K562 (cell line): Measurements from ENCODE around the gene CEP78.

ENCODE experiments used
- CTCF ChIP-seq, 3 experiments: IDR thresholded peaks in 2 of 3; conservative IDR thresholded peaks in 1 of 3; 2 replicates each; pipeline ENCODE4 v1.5.1; 2011 to 2012; ENCODE audit warnings: low read length in 3 of 3, mild to moderate bottlenecking in 3 of 3, control low read depth in 2 of 3, improper control_type of control experiment in 1 of 3, inconsistent platforms in 1 of 3, low read depth in 1 of 3, mixed read lengths in 1 of 3, moderate library complexity in 1 of 3; ENCODE audit not compliant: insufficient read depth in 2 of 3
- NCOA1 ChIP-seq: fragments of 450-650 bp; IDR thresholded peaks from 2 replicates; pipeline ENCODE4 v1.6.1; 2016; ENCODE audit warnings: low read depth
- RNF2 ChIP-seq: sonication (generic); IDR thresholded peaks from 2 replicates; pipeline ENCODE4 v1.6.1; 2016
- ZBTB2 ChIP-seq: fragments of 450-650 bp; IDR thresholded peaks from 2 replicates; pipeline ENCODE4 v1.6.1; 2016; ENCODE audit warnings: antibody characterized with exemption

DNA sequence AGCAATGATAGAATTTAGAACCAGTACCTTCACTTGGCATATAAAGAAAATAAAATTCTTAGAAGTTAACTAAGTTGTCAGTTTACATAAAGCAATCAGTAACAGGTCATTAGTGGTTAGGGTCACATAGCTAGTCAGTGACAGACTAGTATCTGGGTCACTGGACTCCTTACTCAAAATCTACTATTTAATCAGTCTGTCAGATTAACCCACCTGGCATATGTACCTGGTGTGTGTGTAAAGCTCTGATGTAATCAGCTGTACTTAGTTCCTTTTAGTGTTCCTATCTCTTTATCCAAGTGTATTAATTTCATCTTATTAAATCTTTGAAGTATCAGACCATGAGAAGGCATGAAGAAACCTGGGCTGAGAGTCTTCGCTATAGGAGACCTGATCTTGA lies 7.3 kb downstream of the CEP78 start:
- no peak for TF ChIP-seq NCOA1
- no peak for TF ChIP-seq RNF2
- TF ChIP-seq ZBTB2: no peak
- TF ChIP-seq CTCF (IDR thresholded peaks at IDR 0.05 in 2 of 3, conservative IDR thresholded peaks at IDR 0.05 in 1 of 3; ENCODE audit: insufficient read depth in 2 of 3, low read depth in 1 of 3, low read length in 3 of 3): no peak
